Testis (tissue), 3 donors: ENCODE results near the gene FSTL5. TPM values are rescaled to one million over a fixed set of nuclear protein-coding genes. Genes with fewer than 3 reads are reported as not detected.

Experiments used
- DNase-seq: peaks from one replicate; pipeline ENCODE4 v3.0.0-alpha.2; 2019
- H3K27ac ChIP-seq, 2 donors: fragments of 200-600 bp; sonication (generic); one replicate each; pipeline ENCODE4 v1.5.1; 2019
- H3K27me3 ChIP-seq: fragments of 200-600 bp; sonication (generic); one replicate; pipeline ENCODE4 v1.5.1; 2019
- H3K36me3 ChIP-seq: fragments of 200-600 bp; sonication (generic); one replicate; pipeline ENCODE4 v1.5.1; 2017; ENCODE audit warnings: low read depth; ENCODE audit errors: missing control alignments
- H3K4me1 ChIP-seq: fragments of 200-600 bp; sonication (generic); one replicate; pipeline ENCODE4 v1.5.1; 2019
- H3K4me3 ChIP-seq, 2 donors: fragments of 200-600 bp; sonication (generic); one replicate each; pipeline ENCODE4 v1.5.1; 2017 to 2019
- H3K9me3 ChIP-seq: fragments of 200-600 bp; sonication (generic); one replicate; pipeline ENCODE4 v1.5.1; 2017
- CTCF ChIP-seq, 3 experiments: fragments of 450-650 bp in 2 of 3; fragments of 200-600 bp in 1 of 3; sonication (generic) in 1 of 3; IDR thresholded peaks; one replicate each; pipeline ENCODE4 v1.5.1; 2016 to 2019; ENCODE audit warnings: antibody characterized with exemption in 3 of 3, mild to moderate bottlenecking in 2 of 3, moderate library complexity in 1 of 3
- POLR2A ChIP-seq: fragments of 450-650 bp; IDR thresholded peaks from one replicate; pipeline ENCODE4 v1.6.1; 2017; ENCODE audit warnings: antibody characterized with exemption, mild to moderate bottlenecking, moderate library complexity
- WGBS, 2 donors: methylation state at CpG; one replicate each; pipeline ENCODE4 v1.1.5; 2018; 5-methylcytosine and 5-hydroxymethylcytosine counted together
- intact Hi-C: fragments of 100-400 bp; cut with DNase I; formaldehyde crosslinking; loops from one replicate; pipeline ENCODE4 v1.15.1; 2023; ENCODE audit warnings: low total_unique reads
- polyA plus RNA-seq: library from polyadenylated mRNA; stranded (reverse); fragments of 350-450 nt; fragmentation: Illumina TruSeq; extraction: RNeasy Lipid Tissue Mini Kit (QIAGEN cat#74804); gene quantifications from one replicate; pipeline ENCODE4 v1.2.3, GENCODE V29; 2014; ENCODE audit warnings: low read depth, low replicate concordance; ENCODE audit not compliant: insufficient read depth
- total RNA-seq, 2 donors: library from RNA; depleted of rRNA; stranded (reverse); fragments of >200 nt; gene quantifications; one replicate each; pipeline ENCODE4 v1.2.3, GENCODE V29; 2016

The FSTL5 gene
- total and polyA plus RNA-seq, 3 donors from 2014 or later = 0.57 to 1.0 (median 0.68) TPM

GRCh38 chr4:162126729-162127128 lies 37.1 kb downstream of the FSTL5 start:
- H3K4me1 ChIP-seq = no peaks in the 10 kb centered on the region
- H3K4me3 ChIP-seq = no peak overlapping the region
- 72 to 74% methylated on average over 3 of the region's 3 CpGs for WGBS, 2 donors
- DNase-seq = no peak
- TF ChIP-seq POLR2A (no peak), CTCF (IDR thresholded peaks at IDR 0.05) (no peak)
- intact Hi-C loops = no loop called here
- no peak overlapping the region for H3K27ac ChIP-seq
- no peaks in the 10 kb centered on the region for H3K36me3 ChIP-seq
- H3K27me3 ChIP-seq = no peaks in the 10 kb centered on the region
- no peaks in the 10 kb centered on the region for H3K9me3 ChIP-seq

GRCh38 chr4:162117051-162117450 lies 46.7 kb downstream of the FSTL5 start:
- 50 to 72% methylated on average over 2 of the region's 2 CpGs for WGBS, 2 donors
- no peak for DNase-seq
- TF ChIP-seq CTCF (IDR thresholded peaks at IDR 0.05) (no peak), POLR2A (no peak)
- intact Hi-C loops = no loop called here
- Histone ChIP-seq H3K27me3 (no peaks in the 10 kb centered on the region), H3K4me1 (no peaks in the 10 kb centered on the region), H3K36me3 (no peaks in the 10 kb centered on the region), H3K27ac (no peak overlapping the region), H3K9me3 (no peaks in the 10 kb centered on the region), H3K4me3 (no peak overlapping the region)

GRCh38 chr4:162116095-162116779 lies 47.6 kb downstream of the FSTL5 start:
- Histone ChIP-seq H3K4me3 (no peak overlapping the region), H3K4me1 (no peaks in the 10 kb centered on the region), H3K36me3 (no peaks in the 10 kb centered on the region), H3K27ac (no peak overlapping the region), H3K27me3 (no peaks in the 10 kb centered on the region), H3K9me3 (no peaks in the 10 kb centered on the region)
- TF ChIP-seq CTCF (IDR thresholded peaks at IDR 0.05) (no peak), POLR2A (no peak)
- intact Hi-C loops = no loop called here
- DNase-seq = no peak
- 28 to 32% methylated on average over 13 of the region's 13 CpGs for WGBS, 2 donors

- no peak for DNase-seq
- 39 to 55% methylated on average over 3 of the region's 3 CpGs for WGBS, 2 donors
- H3K27me3 ChIP-seq = no peaks in the 10 kb centered on the region
- no peaks in the 10 kb centered on the region for H3K4me1 ChIP-seq
- H3K9me3 ChIP-seq = no peaks in the 10 kb centered on the region
- no peak overlapping the region for H3K27ac ChIP-seq
- TF ChIP-seq POLR2A (no peak), CTCF (IDR thresholded peaks at IDR 0.05) (no peak)
- no peak overlapping the region for H3K4me3 ChIP-seq
- intact Hi-C loops = no loop called here
- H3K36me3 ChIP-seq = no peaks in the 10 kb centered on the region
Measured at GRCh38 chr4:162115333-162115732, 48.5 kb downstream of the FSTL5 start.

- Histone ChIP-seq H3K27ac (no peak overlapping the region), H3K9me3 (no peaks in the 10 kb centered on the region), H3K36me3 (no peaks in the 10 kb centered on the region), H3K4me3 (no peak overlapping the region), H3K27me3 (no peaks in the 10 kb centered on the region), H3K4me1 (no peaks in the 10 kb centered on the region)
- DNase-seq = no peak
- 96 to 97% methylated on average over 4 of the region's 4 CpGs for WGBS, 2 donors
- no peak for TF ChIP-seq POLR2A
- no peak for TF ChIP-seq CTCF (IDR thresholded peaks at IDR 0.05)
- intact Hi-C loops = no loop called here
Measured at GRCh38 chr4:162111078-162111477, 52.7 kb downstream of the FSTL5 start.
